Thoracic aorta (tissue), 2 donors: Measurements from ENCODE around the gene LTC4S. TPM values are rescaled to one million over a fixed set of nuclear protein-coding genes. Genes with fewer than 3 reads are reported as not detected.

Source experiments
- ATAC-seq: fragments of 150-250 bp; one replicate; pipeline ENCODE4 v1.8.0; 2017; ENCODE audit warnings: low read depth; ENCODE audit not compliant: insufficient number of reproducible peaks, low FRiP score
- DNase-seq: peaks from one replicate; pipeline ENCODE4 v3.0.0-alpha.2; 2020; ENCODE audit warnings: low spot score
- H3K27ac ChIP-seq, 2 donors: fragments of 200-600 bp; sonication (generic); 1 replicate in 1 of 2; 2 replicates in 1 of 2; pipeline ENCODE4 v1.5.1; 2016; ENCODE audit warnings: mild to moderate bottlenecking in 2 of 2, moderate library complexity in 2 of 2
- H3K27me3 ChIP-seq: fragments of 200-600 bp; sonication (generic); replicated peaks from 2 replicates; pipeline ENCODE4 v1.6.0; 2016; ENCODE audit warnings: mild to moderate bottlenecking; ENCODE audit not compliant: insufficient read depth
- H3K36me3 ChIP-seq: fragments of 200-600 bp; sonication (generic); one replicate; pipeline ENCODE4 v1.5.1; 2016
- H3K4me1 ChIP-seq, 2 donors: fragments of 200-600 bp; sonication (generic); 1 replicate in 1 of 2; 2 replicates in 1 of 2; pipeline versions ENCODE4 v1.5.1 to v1.6.0; 2016; ENCODE audit warnings: low read depth in 2 of 2, mild to moderate bottlenecking in 1 of 2; ENCODE audit not compliant: control insufficient read depth in 1 of 2
- H3K4me3 ChIP-seq: fragments of 200-600 bp; sonication (generic); 2 replicates; pipeline ENCODE4 v1.5.1; 2016; ENCODE audit warnings: mild to moderate bottlenecking
- H3K9me3 ChIP-seq: fragments of 200-600 bp; sonication (generic); 2 replicates; pipeline ENCODE4 v1.5.1; 2016
- CTCF ChIP-seq: fragments of 200-600 bp; sonication (generic); IDR thresholded peaks from one replicate; pipeline ENCODE4 v1.5.1; 2019; ENCODE audit warnings: antibody characterized with exemption
- total RNA-seq, 2 donors: library from RNA; depleted of rRNA; stranded (reverse); fragments of >200 nt; gene quantifications; one replicate each; pipeline versions ENCODE4 v1.1.0 to v1.2.3, GENCODE V29; 2016

Gene LTC4S
- total RNA-seq, 2 donors from 2014 or later: 4.9 to 6.6 TPM

GRCh38 chr5:179798144-179798770, 4.5 kb downstream of the LTC4S start:
- H3K9me3 ChIP-seq: no peaks in the 10 kb centered on the region
- H3K4me3 ChIP-seq: no peak overlapping the region
- DNase-seq: no peak
- TF ChIP-seq CTCF: no peak
- ATAC-seq: no peak
- no peaks in the 10 kb centered on the region for H3K27me3 ChIP-seq
- peaks cover 27 to 40% of the 10 kb centered on the region in 2 donors for H3K4me1 ChIP-seq
- no peak overlapping the region for H3K27ac ChIP-seq
- peaks cover 32% of the 10 kb centered on the region for H3K36me3 ChIP-seq

DNA sequence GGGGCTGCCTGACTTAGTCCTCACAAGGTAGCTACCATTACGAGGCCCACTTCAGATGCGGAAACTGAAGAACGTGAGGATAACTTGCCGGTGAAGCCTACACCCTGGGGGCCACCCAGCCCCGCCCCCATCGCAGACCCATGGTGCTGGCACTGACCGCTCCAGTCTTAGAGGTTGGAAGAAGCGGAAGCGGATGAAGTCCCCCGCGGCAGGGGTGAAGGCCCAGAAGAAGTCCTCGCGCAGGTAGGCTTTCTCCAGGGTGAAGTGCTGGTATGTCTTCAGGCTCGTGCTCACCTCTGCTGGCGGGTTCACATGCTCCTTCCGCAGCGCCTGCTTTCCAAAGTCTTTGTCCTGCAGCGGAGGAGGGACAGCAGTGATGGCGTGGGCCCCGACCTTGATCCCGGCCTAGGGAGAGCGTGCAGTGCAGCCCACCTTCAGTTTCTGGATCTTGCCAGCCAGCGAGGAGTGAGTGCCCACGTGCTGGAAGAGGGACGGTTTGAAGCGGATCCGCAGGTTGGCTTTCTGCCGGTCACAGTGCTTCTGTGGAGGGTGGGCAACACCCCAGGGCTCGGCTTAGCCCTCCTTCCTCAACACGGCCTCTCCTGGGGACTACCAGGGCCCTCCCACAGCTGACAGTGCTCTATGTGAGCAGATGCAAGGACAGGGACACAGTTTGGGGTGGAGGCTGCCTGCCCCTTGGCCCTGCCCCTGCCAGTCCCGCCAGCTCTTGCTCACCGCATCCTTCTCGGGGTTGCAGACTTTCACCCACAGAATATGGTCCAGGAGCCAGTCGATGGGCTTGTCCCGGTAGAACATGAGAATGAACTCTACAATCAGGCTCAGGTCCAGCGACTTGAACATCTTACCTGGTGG, 5.2 kb downstream of the LTC4S start:
- Histone ChIP-seq H3K27me3 (no peaks in the 10 kb centered on the region), H3K4me3 (no peak overlapping the region), H3K9me3 (no peaks in the 10 kb centered on the region), H3K4me1 (peaks cover 25 to 37% of the 10 kb centered on the region in 2 donors), H3K36me3 (peaks cover 32% of the 10 kb centered on the region), H3K27ac (no peak overlapping the region)
- DNase-seq: no peak
- no peak for TF ChIP-seq CTCF
- no peak for ATAC-seq

- no peak for ATAC-seq
- no peak for TF ChIP-seq CTCF
- H3K27ac ChIP-seq: no peak overlapping the region
- H3K4me1 ChIP-seq: peaks cover 21 to 37% of the 10 kb centered on the region in 2 donors
- no peaks in the 10 kb centered on the region for H3K27me3 ChIP-seq
- DNase-seq: no peak
- no peak overlapping the region for H3K4me3 ChIP-seq
- peaks cover 32% of the 10 kb centered on the region for H3K36me3 ChIP-seq
- H3K9me3 ChIP-seq: no peaks in the 10 kb centered on the region
Measured at GRCh38 chr5:179799644-179799973, 5.8 kb downstream of the LTC4S start.

- peaks cover 32% of the 10 kb centered on the region for H3K36me3 ChIP-seq
- H3K27me3 ChIP-seq: no peaks in the 10 kb centered on the region
- ATAC-seq (no peak), DNase-seq (no peak)
- no peaks in the 10 kb centered on the region for H3K9me3 ChIP-seq
- H3K4me1 ChIP-seq: peaks cover 21 to 37% of the 10 kb centered on the region in 2 donors
- H3K27ac ChIP-seq: no peak overlapping the region
- no peak for TF ChIP-seq CTCF
- no peak overlapping the region for H3K4me3 ChIP-seq
Measured at GRCh38 chr5:179800071-179800695, 6.4 kb downstream of the LTC4S start.

- H3K4me1 ChIP-seq: peaks cover 20 to 36% of the 10 kb centered on the region in 2 donors
- H3K9me3 ChIP-seq: no peaks in the 10 kb centered on the region
- no peaks in the 10 kb centered on the region for H3K27me3 ChIP-seq
- TF ChIP-seq CTCF: no peak
- no peak for DNase-seq
- H3K36me3 ChIP-seq: peaks cover 32% of the 10 kb centered on the region
- no peak for ATAC-seq
- no peak overlapping the region for H3K4me3 ChIP-seq
- H3K27ac ChIP-seq: no peak overlapping the region
Measured at GRCh38 chr5:179800696-179801201, 7.0 kb downstream of the LTC4S start.
